Measurements from ENCODE around the gene OR5AU1. TPM values are rescaled to one million over a fixed set of nuclear protein-coding genes. Genes with fewer than 3 reads are reported as not detected.
A peak's percentile ranks its signal among the peaks of the same experiment; 100 is the strongest.

OR5AU1 gene
- total and polyA plus RNA-seq, 2 of the 13 experiments (the other 11 are each of a cell fraction or from before 2014, with no cell fraction given): not detected

DNA sequence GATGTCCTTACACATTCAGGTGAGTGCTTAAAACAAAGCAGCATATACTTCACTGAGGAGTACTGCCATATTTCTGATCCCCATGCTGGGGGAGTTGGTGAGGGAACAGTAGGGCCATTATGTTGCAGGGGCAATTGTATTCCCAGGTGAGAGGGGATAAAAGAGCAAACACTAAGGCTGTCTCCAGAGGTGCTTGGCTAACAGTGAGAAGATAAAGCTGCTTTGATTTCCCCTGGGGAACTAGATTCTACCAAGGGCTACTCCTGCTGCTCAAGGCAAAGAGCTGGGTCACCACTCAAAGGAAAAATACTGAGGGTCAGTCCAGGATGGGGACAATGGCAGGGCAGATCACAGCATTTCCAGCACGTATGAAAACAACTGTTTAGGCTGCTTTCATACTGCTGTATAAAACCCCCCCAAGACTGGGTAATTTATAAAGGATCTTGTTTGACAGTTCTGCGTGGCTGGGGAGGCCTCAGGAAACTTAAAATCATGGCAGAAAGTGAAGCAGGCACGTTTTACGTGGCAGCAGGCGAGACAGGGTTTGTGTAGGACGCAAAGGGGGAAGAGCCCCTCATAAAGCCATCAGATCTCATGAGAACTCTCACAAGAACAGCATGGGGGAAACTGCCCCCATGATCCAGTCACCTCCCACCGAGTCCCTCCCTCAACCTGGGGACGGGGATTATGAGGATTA, 47.8 kb upstream of the OR5AU1 start (continued):
- TF ChIP-seq FOXJ3 (CRISPR knock-in tag; IDR thresholded peaks at IDR 0.05; ENCODE audit: borderline replicate concordance): no peak
- TF ChIP-seq ZNF562 (CRISPR knock-in tag; IDR thresholded peaks at IDR 0.05; ENCODE audit: borderline replicate concordance): no peak
- TF ChIP-seq, protein P1, sequence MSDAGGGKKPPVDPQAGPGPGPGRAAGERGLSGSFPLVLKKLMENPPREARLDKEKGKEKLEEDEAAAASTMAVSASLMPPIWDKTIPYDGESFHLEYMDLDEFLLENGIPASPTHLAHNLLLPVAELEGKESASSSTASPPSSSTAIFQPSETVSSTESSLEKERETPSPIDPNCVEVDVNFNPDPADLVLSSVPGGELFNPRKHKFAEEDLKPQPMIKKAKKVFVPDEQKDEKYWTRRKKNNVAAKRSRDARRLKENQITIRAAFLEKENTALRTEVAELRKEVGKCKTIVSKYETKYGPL (CRISPR knock-in tag; IDR thresholded peaks at IDR 0.05): no peak
- TF ChIP-seq MYC (CRISPR knock-in tag; IDR thresholded peaks at IDR 0.05; ENCODE audit: borderline replicate concordance): no peak
- TF ChIP-seq, protein P2, sequence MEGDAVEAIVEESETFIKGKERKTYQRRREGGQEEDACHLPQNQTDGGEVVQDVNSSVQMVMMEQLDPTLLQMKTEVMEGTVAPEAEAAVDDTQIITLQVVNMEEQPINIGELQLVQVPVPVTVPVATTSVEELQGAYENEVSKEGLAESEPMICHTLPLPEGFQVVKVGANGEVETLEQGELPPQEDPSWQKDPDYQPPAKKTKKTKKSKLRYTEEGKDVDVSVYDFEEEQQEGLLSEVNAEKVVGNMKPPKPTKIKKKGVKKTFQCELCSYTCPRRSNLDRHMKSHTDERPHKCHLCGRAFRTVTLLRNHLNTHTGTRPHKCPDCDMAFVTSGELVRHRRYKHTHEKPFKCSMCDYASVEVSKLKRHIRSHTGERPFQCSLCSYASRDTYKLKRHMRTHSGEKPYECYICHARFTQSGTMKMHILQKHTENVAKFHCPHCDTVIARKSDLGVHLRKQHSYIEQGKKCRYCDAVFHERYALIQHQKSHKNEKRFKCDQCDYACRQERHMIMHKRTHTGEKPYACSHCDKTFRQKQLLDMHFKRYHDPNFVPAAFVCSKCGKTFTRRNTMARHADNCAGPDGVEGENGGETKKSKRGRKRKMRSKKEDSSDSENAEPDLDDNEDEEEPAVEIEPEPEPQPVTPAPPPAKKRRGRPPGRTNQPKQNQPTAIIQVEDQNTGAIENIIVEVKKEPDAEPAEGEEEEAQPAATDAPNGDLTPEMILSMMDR (CRISPR knock-in tag; IDR thresholded peaks at IDR 0.05): no peak
- no peak; the same call in 1 of the 2 replicates for TF ChIP-seq BRD4 (CRISPR knock-in tag; IDR thresholded peaks at IDR 0.05)
- no peak for TF ChIP-seq PAWR (CRISPR knock-in tag; IDR thresholded peaks at IDR 0.05; ENCODE audit: borderline replicate concordance)
- no peak for TF ChIP-seq WIZ (CRISPR knock-in tag; IDR thresholded peaks at IDR 0.05)
- no peak for TF ChIP-seq NR3C1 (CRISPR knock-in tag; IDR thresholded peaks at IDR 0.05)
- TF ChIP-seq EZH2 (conservative IDR thresholded peaks at IDR 0.05; ENCODE audit: low read depth, low read length): no peak
- TF ChIP-seq RXRB (CRISPR knock-in tag; IDR thresholded peaks at IDR 0.05; ENCODE audit: borderline replicate concordance): 0 out of 2 replicates have a peak, but pooled peaks have one; percentile 36
- no peak for TF ChIP-seq ZNF232 (CRISPR knock-in tag; IDR thresholded peaks at IDR 0.05; ENCODE audit: borderline replicate concordance)
- peak; percentile 42; the same call in 1 of the 2 replicates for TF ChIP-seq ZNF331 (CRISPR knock-in tag; IDR thresholded peaks at IDR 0.05)
- no peak for TF ChIP-seq NONO (IDR thresholded peaks at IDR 0.05)
- peak; percentile 49; the same call in 1 of the 2 replicates for TF ChIP-seq NONO (CRISPR knock-in tag; conservative IDR thresholded peaks at IDR 0.05)
- 0 out of 2 replicates have a peak, but pooled peaks have one; percentile 10 for TF ChIP-seq SIX4 (CRISPR knock-in tag; IDR thresholded peaks at IDR 0.05)
- no peak for TF ChIP-seq MEIS1 (CRISPR knock-in tag; IDR thresholded peaks at IDR 0.05; ENCODE audit: borderline replicate concordance)
- TF ChIP-seq XRCC5 (optimal IDR thresholded peaks at IDR 0.05; ENCODE audit: low read length): peak; percentile 52
- TF ChIP-seq ZNF329 (CRISPR knock-in tag; IDR thresholded peaks at IDR 0.05; ENCODE audit: low read depth): no peak
- TF ChIP-seq ZNF598 (CRISPR knock-in tag; IDR thresholded peaks at IDR 0.05; ENCODE audit: borderline replicate concordance): no peak
- TF ChIP-seq SIX1 (CRISPR knock-in tag; IDR thresholded peaks at IDR 0.05; ENCODE audit: borderline replicate concordance): 0 out of 2 replicates have a peak, but pooled peaks have one; percentile 12
- TF ChIP-seq ZNF552 (CRISPR knock-in tag; IDR thresholded peaks at IDR 0.05; ENCODE audit: borderline replicate concordance): no peak
- no peak for TF ChIP-seq CBX5 (CRISPR knock-in tag; IDR thresholded peaks at IDR 0.05; ENCODE audit: borderline replicate concordance)
- TF ChIP-seq SRSF1 (optimal IDR thresholded peaks at IDR 0.05; ENCODE audit: low read depth, low read length): no peak
- TF ChIP-seq, protein P3, sequence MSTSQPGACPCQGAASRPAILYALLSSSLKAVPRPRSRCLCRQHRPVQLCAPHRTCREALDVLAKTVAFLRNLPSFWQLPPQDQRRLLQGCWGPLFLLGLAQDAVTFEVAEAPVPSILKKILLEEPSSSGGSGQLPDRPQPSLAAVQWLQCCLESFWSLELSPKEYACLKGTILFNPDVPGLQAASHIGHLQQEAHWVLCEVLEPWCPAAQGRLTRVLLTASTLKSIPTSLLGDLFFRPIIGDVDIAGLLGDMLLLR (CRISPR knock-in tag; IDR thresholded peaks at IDR 0.05): no peak; the same call in 1 of the 2 replicates
- TF ChIP-seq, protein P4, sequence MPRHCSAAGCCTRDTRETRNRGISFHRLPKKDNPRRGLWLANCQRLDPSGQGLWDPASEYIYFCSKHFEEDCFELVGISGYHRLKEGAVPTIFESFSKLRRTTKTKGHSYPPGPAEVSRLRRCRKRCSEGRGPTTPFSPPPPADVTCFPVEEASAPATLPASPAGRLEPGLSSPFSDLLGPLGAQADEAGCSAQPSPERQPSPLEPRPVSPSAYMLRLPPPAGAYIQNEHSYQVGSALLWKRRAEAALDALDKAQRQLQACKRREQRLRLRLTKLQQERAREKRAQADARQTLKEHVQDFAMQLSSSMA (CRISPR knock-in tag; IDR thresholded peaks at IDR 0.05): no peak
